Subcutaneous abdominal adipose tissue (tissue), 5 donors: ENCODE data around the gene TBC1D22A.

Source experiments
- H3K27ac ChIP-seq: one replicate; pipeline ENCODE4 v1.7.0; 2013; ENCODE audit warnings: low read depth, mild to moderate bottlenecking, inconsistent platforms, low read length, moderate library complexity
- H3K27me3 ChIP-seq, 5 donors: one replicate each; pipeline ENCODE4 v1.7.0; 2013; ENCODE audit warnings: low read length in 5 of 5, inconsistent platforms in 1 of 5; ENCODE audit not compliant: control insufficient read depth in 5 of 5, insufficient read depth in 4 of 5
- H3K36me3 ChIP-seq, 5 donors: one replicate each; pipeline ENCODE4 v1.7.0; 2013; ENCODE audit warnings: low read length in 5 of 5; ENCODE audit not compliant: control insufficient read depth in 5 of 5, insufficient read depth in 5 of 5
- H3K4me1 ChIP-seq, 5 donors: one replicate each; pipeline ENCODE4 v1.7.0; 2013; ENCODE audit warnings: low read length in 5 of 5, mild to moderate bottlenecking in 3 of 5, moderate library complexity in 1 of 5; ENCODE audit not compliant: control insufficient read depth in 5 of 5, insufficient read depth in 5 of 5
- H3K4me3 ChIP-seq, 5 donors: one replicate each; pipeline ENCODE4 v1.7.0; 2013; ENCODE audit warnings: low read length in 5 of 5, low read depth in 1 of 5
- H3K9ac ChIP-seq, 5 donors: one replicate each; pipeline ENCODE4 v1.7.0; 2013; ENCODE audit warnings: low read length in 5 of 5, mild to moderate bottlenecking in 4 of 5, moderate library complexity in 3 of 5
- H3K9me3 ChIP-seq, 5 donors: one replicate each; pipeline ENCODE4 v1.7.0; 2013; ENCODE audit warnings: low read length in 5 of 5; ENCODE audit not compliant: control insufficient read depth in 5 of 5
- donor health status: healthy.
- donor health status: healthy.
- donor health status: healthy.
- donor health status: healthy.
- donor health status: healthy.

TBC1D22A gene

GRCh38 chr22:47155131-47155885 is 392.9 kb downstream of the TBC1D22A start:
- Histone ChIP-seq H3K9me3 (peaks cover 0 to 9% (median 0%) of the 10 kb centered on the region in 5 donors), H3K4me3 (no peak overlapping the region), H3K36me3 (peaks cover 0 to 19% (median 12%) of the 10 kb centered on the region in 5 donors), H3K27ac (no peak overlapping the region), H3K9ac (no peak overlapping the region), H3K27me3 (no peaks in the 10 kb centered on the region), H3K4me1 (peaks cover 0 to 11% (median 9%) of the 10 kb centered on the region in 5 donors)

GRCh38 chr22:47155912-47156311 is 393.5 kb downstream of the TBC1D22A start:
- Histone ChIP-seq H3K27me3 (no peaks in the 10 kb centered on the region), H3K9me3 (peaks cover 0 to 9% (median 0%) of the 10 kb centered on the region in 5 donors), H3K4me3 (no peak overlapping the region), H3K9ac (no peak overlapping the region), H3K4me1 (peaks cover 2 to 11% (median 9%) of the 10 kb centered on the region in 5 donors), H3K27ac (no peak overlapping the region), H3K36me3 (peaks cover 0 to 19% (median 12%) of the 10 kb centered on the region in 5 donors)

DNA sequence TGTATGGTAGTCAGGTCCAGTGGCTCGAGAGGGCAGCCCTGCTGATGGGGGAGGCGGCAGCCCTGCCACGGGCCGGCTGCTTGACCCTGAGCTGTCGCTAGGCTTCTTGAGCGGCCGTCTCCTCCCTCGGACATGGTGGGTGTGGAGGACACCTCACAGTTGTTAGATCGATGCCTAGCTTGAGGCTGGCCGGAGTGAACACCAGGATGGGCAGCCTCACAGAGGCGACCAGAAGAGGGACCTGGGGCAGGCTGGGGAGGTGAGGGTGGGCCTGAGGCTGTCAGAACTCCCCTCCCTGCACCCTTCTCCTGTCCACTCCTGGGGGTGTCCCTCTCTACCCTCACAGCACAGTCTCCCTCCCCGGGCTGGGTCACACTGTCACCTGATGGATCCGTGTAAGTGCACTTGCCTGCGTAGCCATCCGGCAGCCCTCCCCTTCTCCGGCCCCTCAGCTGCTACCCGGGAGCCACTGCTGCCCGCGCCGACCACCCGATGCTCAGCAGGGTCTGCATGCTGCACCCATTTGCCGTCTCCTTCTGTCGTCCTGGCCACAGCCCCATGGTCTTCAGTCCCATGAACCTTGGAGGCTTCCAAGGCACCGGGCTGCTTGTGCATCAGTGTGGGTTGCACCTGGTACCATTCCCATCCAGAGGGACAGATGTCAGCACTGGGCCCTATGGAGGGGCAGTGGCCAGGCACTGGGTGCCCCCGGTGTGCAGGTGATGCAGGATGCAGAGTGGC is 394.1 kb downstream of the TBC1D22A start:
- Histone ChIP-seq H3K36me3 (peaks cover 0 to 19% (median 12%) of the 10 kb centered on the region in 5 donors), H3K27ac (no peak overlapping the region), H3K4me1 (peaks cover 2 to 11% (median 9%) of the 10 kb centered on the region in 5 donors), H3K9me3 (peaks cover 0 to 9% (median 0%) of the 10 kb centered on the region in 5 donors), H3K27me3 (no peaks in the 10 kb centered on the region), H3K4me3 (no peak overlapping the region), H3K9ac (no peak overlapping the region)

GRCh38 chr22:47157093-47157420 is 394.6 kb downstream of the TBC1D22A start:
- Histone ChIP-seq H3K4me3 (no peak overlapping the region), H3K27ac (no peak overlapping the region), H3K27me3 (no peaks in the 10 kb centered on the region), H3K9me3 (peaks cover 0 to 9% (median 0%) of the 10 kb centered on the region in 5 donors), H3K4me1 (peaks cover 2 to 11% (median 9%) of the 10 kb centered on the region in 5 donors), H3K36me3 (peaks cover 0 to 19% (median 12%) of the 10 kb centered on the region in 5 donors), H3K9ac (no peak overlapping the region)

DNA sequence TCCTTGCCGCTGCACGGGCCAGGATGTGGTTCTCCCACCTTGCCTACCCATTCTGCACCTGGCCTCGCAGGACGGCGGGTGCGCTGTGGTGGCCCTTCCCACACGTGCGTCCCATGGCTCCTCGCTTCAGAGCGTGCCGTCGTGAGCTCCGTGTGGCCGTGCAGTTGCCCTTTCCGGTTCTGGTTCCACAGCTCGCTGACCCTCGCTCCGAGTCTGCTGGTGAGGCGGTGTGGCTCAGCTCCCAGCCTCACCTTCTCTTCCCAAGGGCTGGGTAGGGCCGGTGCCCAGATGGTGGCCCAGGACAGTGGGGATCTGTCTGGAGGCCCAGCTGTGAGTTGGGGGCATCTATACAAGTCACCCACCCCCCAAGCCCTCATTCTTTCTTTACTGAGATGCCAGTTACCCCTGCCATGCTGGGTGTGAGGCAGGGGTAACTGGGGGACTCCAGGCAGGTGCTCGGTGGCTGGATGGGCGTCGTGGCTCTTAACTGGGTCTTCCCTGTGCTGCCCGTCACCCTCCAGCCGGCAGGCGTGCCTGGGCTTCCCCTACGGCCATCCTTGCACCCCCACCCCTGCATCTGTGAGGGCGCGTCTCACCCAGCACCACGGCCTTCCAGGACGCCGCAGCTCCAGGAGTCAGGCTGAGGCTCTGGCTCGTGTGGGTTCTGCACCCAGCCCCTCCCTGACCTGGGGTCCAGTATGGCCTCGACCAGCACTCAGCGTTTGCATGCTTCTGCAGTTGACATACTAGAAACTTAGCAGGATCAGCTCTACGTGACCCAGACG is 395.2 kb downstream of the TBC1D22A start:
- Histone ChIP-seq H3K4me3 (no peak overlapping the region), H3K36me3 (peaks cover 0 to 19% (median 12%) of the 10 kb centered on the region in 5 donors), H3K27me3 (no peaks in the 10 kb centered on the region), H3K9ac (no peak overlapping the region), H3K27ac (no peak overlapping the region), H3K9me3 (peaks cover 0 to 4% (median 0%) of the 10 kb centered on the region in 5 donors), H3K4me1 (peaks cover 2 to 11% (median 9%) of the 10 kb centered on the region in 5 donors)

DNA sequence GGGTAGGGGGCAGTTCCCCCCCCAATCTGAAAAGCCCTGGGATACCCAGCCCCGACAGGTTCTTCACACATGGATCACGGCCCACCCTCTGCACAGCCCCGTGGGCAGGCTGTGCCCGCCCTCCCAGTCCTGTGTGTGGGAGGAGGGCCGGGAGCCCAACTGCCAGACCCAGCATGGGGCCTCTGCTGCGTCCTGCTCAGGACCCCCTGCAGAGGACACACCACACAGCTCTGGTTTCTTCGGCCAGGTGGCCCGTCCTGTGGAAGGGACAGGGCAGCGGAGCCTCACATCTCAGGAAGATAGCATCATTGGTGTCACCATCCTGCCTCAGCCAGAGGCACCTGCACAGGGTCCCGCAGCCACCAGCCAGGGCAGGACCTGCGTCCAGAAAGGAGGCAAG is 396.0 kb downstream of the TBC1D22A start:
- H3K9ac ChIP-seq = no peak overlapping the region
- peaks cover 0 to 21% (median 12%) of the 10 kb centered on the region in 5 donors for H3K36me3 ChIP-seq
- no peak overlapping the region for H3K4me3 ChIP-seq
- H3K4me1 ChIP-seq = peaks cover 2 to 12% (median 9%) of the 10 kb centered on the region in 5 donors
- H3K27ac ChIP-seq = no peak overlapping the region
- H3K9me3 ChIP-seq = no peaks in the 10 kb centered on the region
- H3K27me3 ChIP-seq = no peaks in the 10 kb centered on the region

DNA sequence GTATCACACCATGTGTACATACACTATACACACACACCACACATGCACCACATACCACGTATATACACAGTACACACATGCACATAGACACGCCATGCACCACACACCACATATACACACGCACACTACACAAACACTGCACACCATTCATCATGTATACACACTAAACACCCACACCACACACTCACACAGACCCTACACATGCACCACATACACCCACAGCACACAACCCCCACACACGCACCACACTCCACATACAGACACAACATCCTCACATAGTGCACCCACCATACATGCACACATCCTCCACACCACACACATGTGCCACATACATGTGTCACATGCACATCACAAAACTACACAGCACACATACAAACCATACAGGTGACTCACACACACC is 397.1 kb downstream of the TBC1D22A start:
- Histone ChIP-seq H3K9ac (no peak overlapping the region), H3K27ac (no peak overlapping the region), H3K36me3 (peaks cover 0 to 29% (median 17%) of the 10 kb centered on the region in 5 donors), H3K9me3 (no peaks in the 10 kb centered on the region), H3K27me3 (no peaks in the 10 kb centered on the region), H3K4me1 (peaks cover 2 to 15% (median 4%) of the 10 kb centered on the region in 5 donors), H3K4me3 (no peak overlapping the region)

DNA sequence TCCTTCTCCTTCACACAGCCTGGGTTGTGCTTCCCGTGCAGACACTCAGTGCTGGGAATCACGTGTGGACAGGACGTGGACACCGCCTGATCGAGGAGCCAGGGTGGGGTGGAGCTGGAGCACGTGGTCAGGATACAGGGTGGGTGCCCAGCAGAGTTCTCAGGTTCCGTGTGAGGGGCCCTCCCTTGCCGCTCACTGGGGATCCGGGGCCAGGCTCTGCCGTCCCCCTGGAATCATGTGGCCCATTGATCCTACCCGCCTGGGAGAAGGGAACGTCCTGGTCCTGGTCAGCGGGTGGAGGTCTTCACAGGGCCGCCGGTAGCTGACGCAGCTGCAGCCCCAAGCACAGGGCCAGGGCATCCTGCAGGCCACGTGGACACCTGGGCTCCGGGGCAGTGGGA is 397.7 kb downstream of the TBC1D22A start:
- H3K27ac ChIP-seq = no peak overlapping the region
- no peaks in the 10 kb centered on the region for H3K9me3 ChIP-seq
- H3K9ac ChIP-seq = no peak overlapping the region
- H3K36me3 ChIP-seq = peaks cover 0 to 34% (median 17%) of the 10 kb centered on the region in 5 donors
- no peak overlapping the region for H3K4me3 ChIP-seq
- H3K4me1 ChIP-seq = peaks cover 0 to 18% (median 2%) of the 10 kb centered on the region in 5 donors
- no peaks in the 10 kb centered on the region for H3K27me3 ChIP-seq

DNA sequence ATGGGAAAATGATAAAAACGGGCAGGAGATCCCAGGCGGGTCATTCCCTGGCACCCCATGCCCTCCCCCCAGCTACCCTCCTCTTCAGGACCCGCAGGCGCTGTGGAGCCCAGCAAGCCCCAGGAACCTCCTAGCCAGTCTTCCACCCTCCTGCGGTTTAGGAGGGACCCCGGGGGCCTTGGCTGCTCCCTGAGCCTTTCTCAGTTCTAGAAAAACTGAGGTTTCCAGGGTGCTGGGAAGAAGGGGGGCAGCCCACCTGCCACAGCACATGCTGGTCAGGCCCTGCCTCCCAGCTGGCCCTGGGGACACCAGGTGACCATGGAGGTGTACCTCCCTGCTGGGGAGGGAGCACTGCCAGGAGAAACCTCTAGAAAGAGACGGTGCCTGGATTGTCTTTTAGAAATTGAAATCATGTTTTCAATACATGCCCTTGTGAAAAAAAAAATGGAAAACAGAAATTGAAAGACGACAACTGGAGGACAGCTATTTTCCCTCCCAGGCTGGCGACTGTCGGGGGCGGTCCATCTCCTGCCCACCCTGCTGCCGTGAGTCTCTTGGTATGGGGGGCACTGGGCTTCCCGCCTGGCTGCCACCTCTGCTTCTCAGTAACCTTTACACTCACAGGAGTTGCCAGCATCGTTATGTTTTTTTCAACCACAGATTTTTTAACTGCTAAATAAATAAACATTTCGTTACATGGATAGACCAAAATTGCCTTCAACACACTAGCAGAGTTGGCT is 398.5 kb downstream of the TBC1D22A start:
- Histone ChIP-seq H3K27ac (no peak overlapping the region), H3K4me1 (peaks cover 0 to 20% (median 2%) of the 10 kb centered on the region in 5 donors), H3K27me3 (no peaks in the 10 kb centered on the region), H3K4me3 (no peak overlapping the region), H3K9ac (no peak overlapping the region), H3K9me3 (no peaks in the 10 kb centered on the region), H3K36me3 (peaks cover 0 to 37% (median 17%) of the 10 kb centered on the region in 5 donors)
